NCI-H526 treated with DMSO at 0.1 percent for 48 hours (cell line): ENCODE measurements around the gene FANCL.
A peak's percentile ranks its signal among the peaks of the same experiment; 100 is the strongest.
"Not testable (repeated sequence)": the region's sequence is repeated elsewhere in the genome, so short reads cannot be mapped to it uniquely, and the experiment has no call there.

Experiments
- DNase-seq: peaks from one replicate; lab custom pipeline; 2025; lab: John Stamatoyannopoulos, UW

The FANCL gene

GRCh38 chr2:58240670-58241545 is at the start of gene FANCL:
Gene FANCL, minus strand, starts transcription at chr2:58241325. Its CDS starts 12 bp downstream, at chr2:58241313.
- peak; percentile 89 for DNase-seq

DNA sequence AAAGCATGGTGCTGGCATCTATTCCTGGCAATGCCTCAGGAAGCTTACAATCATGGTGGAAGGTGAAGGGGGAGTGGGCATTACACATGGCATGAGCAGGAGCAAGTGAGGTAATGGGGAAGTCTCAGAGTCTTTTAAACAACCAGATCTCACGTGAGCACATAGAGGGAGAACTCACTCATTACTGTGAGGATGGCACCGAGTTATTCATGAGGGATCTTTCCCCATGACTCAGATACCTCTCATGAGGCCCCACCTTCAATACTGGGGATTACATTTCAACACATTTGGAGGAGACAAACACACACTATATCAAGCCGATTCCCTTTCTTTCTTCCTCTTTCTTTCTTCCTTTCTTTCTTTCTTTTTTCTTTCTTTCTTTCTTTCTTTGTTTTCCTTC is 47.9 kb upstream of the FANCL start:
- DNase-seq = no peak

- DNase-seq = no peak
These were observed 42.8 kb upstream of the FANCL start for GRCh38 chr2:58283931-58284330.

- DNase-seq = not testable (repeated sequence)
These were observed 34.0 kb upstream of the FANCL start for GRCh38 chr2:58275144-58275543.

DNA sequence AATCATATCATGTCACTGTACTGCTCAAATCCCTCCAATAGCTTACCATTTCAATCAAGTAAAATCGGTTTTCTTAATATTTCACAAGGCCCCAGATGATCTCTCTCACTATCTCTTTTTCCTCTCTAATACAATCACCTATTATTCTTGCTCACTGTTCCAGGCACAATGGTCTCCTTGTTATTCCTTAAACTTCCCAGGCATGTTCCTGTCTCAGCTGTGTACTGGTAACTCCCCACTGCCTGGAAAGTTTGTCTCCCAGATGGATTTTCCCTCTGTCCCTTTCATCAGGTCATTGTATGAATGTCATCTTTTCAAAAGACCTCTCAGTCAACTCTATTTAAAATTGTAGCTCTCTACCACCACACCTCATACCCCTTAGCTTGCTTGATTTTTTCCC is 30.7 kb upstream of the FANCL start:
- DNase-seq = peak; percentile 25

DNA sequence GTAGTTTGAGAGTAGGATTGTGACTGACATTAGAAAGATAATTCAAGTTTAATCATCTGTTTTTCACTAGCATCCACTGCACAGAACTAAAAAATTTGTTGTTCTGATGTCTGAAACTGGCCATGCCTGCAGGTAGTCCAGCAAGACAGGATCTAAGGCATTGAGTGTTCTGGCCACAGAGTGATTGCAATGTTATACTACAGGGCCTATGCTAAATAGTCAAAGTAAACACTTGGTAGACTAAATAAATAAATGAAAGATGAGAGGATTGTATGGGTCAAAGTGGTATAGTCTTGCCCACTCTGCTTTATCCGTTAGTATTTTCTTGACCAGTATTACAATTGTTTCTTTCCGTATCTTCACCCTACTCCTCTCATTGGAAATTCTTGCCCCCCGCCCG is 27.6 kb upstream of the FANCL start:
- no peak for DNase-seq

- no peak for DNase-seq
These were observed 25.1 kb upstream of the FANCL start for GRCh38 chr2:58266211-58266610.

- DNase-seq = no peak
These were observed 20.1 kb upstream of the FANCL start for GRCh38 chr2:58261209-58261608.

DNA sequence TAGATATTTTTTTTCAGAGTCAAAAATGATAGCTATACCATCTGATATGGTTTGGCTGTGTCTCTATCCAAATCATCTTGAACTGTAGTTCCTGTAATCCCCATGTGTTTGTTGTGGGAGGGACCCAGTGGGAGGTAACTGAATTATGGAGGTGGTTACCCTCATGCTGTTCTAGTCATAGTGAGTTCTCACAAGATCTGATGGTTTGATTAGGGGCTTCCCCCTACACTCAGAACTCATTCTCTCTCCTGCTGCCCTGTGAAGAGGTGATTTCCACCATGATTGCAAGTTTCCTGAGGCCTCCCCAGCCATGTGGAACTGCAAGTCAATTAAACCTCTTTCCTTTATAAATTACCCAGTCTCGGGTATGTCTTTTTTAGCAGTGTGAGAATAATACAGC is 17.3 kb upstream of the FANCL start:
- not testable (repeated sequence) for DNase-seq

GRCh38 chr2:58251331-58252201 is 10.4 kb upstream of the FANCL start:
- DNase-seq = not testable (repeated sequence)

GRCh38 chr2:58241546-58241864 is 380 bp upstream of the FANCL start:
- no peak for DNase-seq

DNA sequence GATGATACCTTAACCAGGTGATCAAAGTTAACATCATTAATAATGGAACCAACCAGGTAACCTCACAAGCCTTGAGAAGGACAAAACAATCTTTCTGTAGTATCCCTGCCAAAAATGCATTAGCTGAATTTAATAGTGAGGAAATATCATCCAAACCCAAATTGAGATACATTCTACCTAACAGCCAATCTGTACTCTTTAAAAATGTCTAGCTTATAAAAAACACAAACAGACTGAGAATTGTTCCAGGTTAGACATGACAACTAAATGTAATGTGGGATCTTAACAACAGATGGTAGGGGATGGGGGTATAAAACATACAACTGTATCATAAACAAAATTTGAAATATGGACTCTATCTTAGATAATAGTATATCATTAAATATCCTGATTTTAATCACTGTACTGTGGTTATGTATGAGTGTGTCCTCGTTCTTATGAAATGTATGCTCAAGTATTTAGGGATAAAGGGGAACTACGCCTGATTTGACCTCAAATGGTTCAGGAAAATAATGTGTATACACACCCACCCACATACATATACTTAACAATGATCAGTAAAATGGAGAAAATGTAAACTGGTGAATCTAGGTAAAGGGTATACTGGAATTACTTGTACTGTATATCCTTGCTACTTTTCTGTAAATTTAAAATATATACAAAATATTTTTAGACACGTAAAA is 1.7 kb downstream of the FANCL start:
- DNase-seq = no peak

- peak; percentile 7 for DNase-seq
These were observed 3.4 kb downstream of the FANCL start for GRCh38 chr2:58237741-58238140.

DNA sequence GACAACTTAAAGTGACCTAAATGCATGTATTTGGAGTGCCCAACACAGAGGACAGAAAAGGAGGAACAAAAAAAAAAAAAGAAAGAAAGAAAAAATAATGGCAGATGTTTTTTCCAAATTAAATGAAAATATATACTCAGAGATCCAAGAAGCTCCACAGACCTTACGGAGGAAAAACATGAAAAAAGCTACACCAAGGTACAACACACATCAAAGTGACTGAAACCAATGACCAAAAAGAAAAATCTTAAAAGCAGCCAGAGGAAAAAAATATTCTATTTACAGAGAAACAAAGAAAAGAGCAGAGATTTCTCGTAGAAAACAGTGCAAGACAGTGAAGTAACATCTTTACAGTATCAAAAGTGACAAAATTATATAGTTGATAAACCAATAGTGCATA is 5.1 kb downstream of the FANCL start:
- no peak for DNase-seq

- no peak for DNase-seq
These were observed 6.0 kb downstream of the FANCL start for GRCh38 chr2:58235170-58235569.

DNA sequence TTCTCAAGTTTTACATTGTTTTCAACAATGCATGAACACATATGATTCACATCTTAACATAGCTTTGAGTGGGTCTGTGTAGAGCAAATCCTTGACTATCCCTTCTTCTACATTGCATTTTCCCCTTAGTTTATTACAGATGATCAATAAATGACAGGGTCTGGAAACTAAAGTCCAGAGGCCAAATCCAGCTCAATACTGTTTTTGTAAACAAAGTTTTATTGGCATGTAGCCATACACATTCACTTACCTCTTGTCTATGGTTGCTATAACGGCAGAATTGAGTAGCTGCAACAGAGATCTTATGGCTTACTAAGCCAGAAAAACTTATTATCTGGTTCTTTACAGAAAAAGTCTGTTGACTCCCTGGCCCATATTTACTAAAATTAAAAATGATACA is 12.8 kb downstream of the FANCL start:
- no peak for DNase-seq

- no peak for DNase-seq
These were observed 13.8 kb downstream of the FANCL start for GRCh38 chr2:58227171-58227917.

- no peak for DNase-seq
These were observed 19.2 kb downstream of the FANCL start for GRCh38 chr2:58221909-58222308.

- no peak for DNase-seq
These were observed 25.7 kb downstream of the FANCL start for GRCh38 chr2:58215429-58215828.

GRCh38 chr2:58210951-58211568 is 30.1 kb downstream of the FANCL start:
- DNase-seq = not testable (repeated sequence)

- no peak for DNase-seq
These were observed 33.9 kb downstream of the FANCL start for GRCh38 chr2:58207189-58207588.
